Kidney capillary endothelial cell (primary cell): Measurements from ENCODE around the gene C1QTNF7.

Experiments
- DNase-seq: peaks from one replicate; pipeline ENCODE4 v3.0.0-alpha.2; 2018; ENCODE audit warnings: low spot score

The C1QTNF7 gene

DNA sequence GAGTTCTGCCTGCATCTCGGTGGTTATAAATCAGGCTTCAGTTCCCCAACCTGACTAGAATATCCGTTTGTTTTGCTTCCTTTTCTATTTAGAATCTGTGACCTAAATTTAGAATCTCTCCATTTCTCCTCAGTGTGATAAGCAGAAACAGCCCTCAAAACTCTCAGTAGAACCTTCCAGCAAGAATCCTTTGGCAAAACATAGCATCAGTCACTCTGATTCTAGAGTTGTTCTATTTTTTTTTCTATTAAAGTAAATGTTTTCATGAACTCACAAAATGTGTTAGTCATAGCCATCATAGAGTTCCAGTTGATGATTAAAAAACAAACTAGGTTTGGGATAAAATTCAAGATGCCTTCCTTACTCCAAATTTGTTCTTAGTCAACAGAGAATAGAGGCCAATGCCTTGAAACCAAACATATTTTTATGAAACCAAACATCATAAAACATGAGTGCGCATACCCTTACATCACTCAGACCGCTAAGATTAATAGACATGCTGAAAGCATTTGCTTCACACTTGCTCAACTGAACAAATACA, 13.2 kb upstream of the C1QTNF7 start:
- DNase-seq: no peak

DNA sequence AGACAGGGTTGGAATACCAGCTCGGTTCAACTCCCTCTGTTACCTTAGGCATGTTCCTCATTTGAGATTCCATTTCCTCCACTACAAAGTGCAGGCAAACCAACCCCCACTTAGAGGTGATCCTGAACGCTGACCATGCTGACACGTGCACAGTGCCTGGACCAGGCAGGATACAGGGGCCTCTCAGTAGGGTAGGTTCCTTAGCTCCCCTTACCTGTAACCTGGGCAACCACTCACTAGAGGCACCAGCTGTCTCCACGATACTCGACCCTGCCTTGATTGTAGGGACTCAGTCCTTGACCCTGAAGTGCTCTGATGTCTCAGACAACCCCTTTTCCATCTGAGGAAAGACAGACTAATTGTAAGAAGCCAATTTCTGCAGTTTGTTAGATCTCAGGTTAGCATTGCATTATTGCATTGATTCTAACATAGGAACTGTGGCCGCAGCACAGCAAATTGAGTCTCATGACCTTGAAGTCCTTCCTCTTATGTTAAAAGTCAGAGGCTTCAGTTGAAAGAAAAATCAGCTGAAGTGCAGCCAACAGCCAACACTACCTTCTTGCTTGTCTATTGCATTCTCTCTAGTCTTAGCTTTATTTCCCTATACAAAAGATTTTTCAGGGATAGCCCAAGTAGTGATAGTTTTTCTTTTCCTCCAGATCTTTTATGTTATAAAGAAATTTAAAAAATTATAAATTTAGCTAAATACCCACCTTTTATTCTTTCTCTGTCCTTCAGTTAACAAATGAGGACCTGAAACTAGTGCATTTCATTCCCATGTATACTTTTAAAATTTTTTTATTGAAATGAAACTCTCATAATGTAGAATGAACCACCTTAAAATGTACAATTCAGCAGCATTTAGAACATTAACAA, 11.2 kb upstream of the C1QTNF7 start:
- no peak for DNase-seq

GRCh38 chr4:15417233-15417660, 10.6 kb upstream of the C1QTNF7 start:
- no peak for DNase-seq

DNA sequence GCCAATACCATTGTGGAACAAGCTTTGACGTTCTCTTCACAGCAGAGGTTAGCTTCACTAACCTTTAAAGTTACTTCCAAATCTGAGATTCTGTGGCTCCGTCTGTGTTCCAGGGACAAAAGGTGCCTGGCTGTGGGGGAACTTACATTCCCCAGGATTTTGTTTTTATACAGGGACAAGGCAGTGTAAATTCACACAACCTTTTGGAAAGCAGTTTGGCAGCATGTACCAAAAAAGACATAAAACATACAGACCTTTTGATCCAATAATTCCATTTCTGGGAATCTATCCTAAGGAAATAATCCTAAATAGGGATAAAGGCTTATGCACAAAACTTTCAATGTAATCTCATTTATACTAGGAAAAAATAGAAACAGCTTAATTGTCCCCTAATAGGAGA, 8.9 kb upstream of the C1QTNF7 start:
- no peak for DNase-seq

- DNase-seq: no peak
Measured at GRCh38 chr4:15420642-15421041, 7.2 kb upstream of the C1QTNF7 start.

DNA sequence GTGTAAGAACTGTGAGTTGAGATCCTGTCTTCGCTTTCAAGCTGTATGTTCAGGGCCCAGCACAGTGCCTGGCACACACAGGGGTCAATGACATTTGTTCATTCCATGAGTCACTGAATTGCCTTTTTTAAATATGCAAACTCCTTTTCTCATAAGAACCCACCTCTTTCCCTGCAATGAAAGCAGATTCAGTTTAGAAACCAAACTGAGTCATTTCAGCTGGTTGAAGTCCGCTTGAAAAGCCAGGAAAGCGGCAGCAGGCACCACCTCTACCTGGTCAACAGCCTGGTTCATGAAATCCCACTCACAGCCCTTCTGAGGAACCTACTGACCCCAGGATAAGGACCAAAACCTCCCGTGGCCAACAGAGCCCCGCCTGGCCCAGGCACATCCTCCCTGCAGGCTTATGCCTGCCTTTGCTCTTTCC, 4.5 kb upstream of the C1QTNF7 start:
- no peak for DNase-seq

DNA sequence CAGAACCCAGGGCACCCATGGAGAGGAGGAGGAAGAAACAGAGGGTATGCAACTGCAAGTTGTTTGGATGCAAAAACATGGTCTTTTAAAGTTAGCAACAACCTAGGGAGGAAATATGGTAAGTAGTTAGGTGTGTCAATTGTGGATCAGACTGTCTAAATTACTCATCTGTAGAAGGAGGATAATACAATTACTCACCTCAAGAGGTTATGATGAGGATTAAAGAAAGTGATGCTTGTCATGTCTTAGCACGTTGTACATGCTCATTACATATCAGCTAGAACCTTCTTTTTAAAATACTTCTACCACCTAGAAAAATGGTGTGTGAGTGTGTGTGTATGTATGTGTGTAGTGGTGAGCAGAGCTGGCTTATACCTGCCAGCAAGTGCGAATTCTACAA, 2.3 kb upstream of the C1QTNF7 start:
- no peak for DNase-seq

- DNase-seq: no peak
Measured at GRCh38 chr4:15427161-15427560, 672 bp upstream of the C1QTNF7 start.

DNA sequence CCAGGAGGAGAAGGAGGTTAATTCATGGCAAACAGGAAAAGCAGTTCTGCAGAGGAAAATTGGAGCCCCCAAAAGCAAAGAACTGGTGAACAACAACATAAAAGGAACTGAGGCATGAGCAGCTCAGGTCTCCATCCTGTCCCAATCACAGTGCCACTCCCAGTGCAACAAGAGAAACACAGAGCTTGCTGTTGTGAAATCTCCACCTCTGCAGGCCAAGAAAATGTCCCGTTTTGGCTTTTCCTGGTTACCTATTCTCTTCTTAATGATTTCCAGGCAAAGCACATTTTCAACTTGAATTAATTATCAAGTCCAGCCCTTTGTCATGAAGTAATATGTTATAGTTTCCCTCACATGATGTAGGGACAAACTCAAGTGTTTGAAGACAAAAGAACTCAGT, 778 bp downstream of the C1QTNF7 start:
- DNase-seq: no peak

DNA sequence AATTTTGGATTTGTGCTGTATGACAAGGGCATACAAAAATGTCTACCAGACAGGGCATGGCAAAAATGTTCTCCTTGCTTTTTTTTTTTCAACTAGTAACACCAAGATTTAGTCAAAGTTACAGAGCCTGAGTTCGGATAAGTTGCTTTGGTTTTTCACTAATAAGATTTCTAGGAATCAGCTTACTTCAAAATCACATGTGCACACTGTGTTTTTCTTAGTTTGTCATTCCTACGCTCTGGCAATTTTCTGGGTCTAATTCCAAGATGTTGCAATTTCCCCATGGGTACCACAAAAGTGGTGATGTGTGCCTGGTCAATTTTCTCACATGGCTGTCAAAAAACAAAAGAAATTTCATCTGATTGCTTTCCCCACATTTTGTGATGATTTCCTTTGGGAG, 6.3 kb downstream of the C1QTNF7 start:
- DNase-seq: no peak

GRCh38 chr4:15434676-15435075, 6.8 kb downstream of the C1QTNF7 start:
- DNase-seq: no peak

- DNase-seq: no peak
Measured at GRCh38 chr4:15436513-15436912, 8.7 kb downstream of the C1QTNF7 start.

DNA sequence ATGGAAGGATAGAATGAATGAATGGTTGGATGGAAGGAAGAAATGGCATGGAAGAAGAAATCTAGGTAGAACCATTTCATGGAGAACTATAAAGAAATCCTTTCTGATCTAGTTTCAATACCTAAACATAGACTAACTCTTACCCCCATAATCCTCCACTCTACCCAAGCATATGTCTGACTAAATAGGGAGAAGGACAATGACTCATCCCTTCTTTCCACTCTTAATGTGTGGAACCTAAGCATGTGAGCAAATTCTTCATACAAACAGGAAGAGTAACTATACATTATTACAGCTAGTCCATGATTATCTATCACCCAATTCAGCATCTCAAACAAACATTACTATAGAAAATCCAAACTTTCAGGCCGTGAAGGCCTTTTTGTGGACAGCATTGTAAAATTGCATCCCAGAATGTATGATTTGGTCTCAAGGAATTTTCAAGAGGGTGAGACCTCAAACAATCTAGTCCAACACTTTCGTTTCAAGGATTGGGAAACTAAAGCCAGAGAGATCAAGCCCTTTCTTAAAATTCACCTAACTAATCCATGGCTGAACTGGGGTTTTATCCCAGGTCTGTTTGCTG, 11.2 kb downstream of the C1QTNF7 start:
- DNase-seq: no peak

DNA sequence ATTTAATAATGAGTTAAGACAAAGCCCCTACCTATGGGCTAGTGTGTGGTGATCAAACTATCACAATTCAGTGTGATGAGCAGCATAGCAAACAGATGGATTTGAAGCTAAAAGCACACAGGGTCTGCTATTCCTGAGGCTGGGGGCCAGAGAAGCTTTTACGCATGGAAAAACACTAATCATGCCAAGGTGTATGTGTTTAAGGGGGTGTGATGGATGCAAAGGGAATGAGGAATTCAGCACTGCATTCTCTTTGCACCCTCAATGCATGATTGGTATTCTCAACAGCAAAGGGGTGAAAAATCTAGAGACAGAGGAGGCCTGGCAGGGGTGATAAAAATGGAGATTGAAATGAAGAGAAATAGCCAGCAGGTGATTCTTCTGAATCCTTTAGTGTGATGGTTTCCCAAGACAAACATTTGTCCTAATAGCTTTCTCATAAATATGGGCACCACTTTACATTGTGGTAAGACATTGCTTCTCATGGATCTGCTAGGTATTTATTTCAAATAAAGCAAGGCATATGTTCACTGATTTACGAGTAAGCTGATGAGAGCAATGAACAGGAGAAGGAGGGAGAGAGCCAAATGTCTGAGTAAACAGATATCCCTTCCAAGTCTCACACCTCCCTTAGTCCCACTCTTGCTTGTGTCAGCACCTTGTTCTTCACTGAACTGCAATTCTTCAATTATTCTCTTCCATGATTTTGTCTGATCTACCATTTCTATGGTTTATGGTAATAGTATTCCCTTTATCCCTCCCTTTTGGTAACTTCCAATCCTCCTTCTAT, 15.7 kb downstream of the C1QTNF7 start:
- DNase-seq: no peak

GRCh38 chr4:15444276-15444675, 16.4 kb downstream of the C1QTNF7 start:
- DNase-seq: no peak

GRCh38 chr4:15444879-15445547, 17.2 kb downstream of the C1QTNF7 start:
- DNase-seq: no peak

DNA sequence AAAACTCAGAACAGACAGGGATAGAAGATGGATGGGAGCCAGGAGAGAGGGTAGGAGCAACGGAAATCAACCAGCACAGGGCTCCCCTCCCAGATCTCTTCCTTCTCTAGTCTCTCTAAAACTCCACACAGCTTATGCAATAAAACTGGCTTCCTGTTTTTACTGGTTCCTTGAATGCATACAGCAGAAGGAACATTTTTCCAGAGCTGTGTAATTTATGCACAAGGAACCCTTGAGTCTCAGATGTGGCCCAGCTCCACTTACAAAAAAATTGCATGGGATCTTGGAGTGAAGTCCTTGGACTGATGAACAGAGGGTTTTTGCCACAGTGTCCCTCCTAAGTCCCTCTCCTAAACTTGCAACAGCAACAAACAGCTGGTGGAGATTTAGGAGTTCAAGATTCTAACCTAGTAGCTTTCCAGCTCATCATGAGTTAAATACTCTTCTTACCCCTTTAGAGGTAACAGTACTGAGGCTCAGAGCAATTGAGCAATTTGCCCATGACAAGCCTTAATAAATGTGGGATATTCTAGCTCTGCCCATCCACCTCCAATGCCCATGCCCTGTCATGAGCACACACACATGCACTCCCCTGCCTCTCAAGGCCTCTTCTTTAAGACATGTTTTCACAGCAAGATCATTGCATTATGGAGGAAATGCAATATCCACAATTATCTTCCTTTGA, 23.5 kb downstream of the C1QTNF7 start:
- DNase-seq: no peak

DNA sequence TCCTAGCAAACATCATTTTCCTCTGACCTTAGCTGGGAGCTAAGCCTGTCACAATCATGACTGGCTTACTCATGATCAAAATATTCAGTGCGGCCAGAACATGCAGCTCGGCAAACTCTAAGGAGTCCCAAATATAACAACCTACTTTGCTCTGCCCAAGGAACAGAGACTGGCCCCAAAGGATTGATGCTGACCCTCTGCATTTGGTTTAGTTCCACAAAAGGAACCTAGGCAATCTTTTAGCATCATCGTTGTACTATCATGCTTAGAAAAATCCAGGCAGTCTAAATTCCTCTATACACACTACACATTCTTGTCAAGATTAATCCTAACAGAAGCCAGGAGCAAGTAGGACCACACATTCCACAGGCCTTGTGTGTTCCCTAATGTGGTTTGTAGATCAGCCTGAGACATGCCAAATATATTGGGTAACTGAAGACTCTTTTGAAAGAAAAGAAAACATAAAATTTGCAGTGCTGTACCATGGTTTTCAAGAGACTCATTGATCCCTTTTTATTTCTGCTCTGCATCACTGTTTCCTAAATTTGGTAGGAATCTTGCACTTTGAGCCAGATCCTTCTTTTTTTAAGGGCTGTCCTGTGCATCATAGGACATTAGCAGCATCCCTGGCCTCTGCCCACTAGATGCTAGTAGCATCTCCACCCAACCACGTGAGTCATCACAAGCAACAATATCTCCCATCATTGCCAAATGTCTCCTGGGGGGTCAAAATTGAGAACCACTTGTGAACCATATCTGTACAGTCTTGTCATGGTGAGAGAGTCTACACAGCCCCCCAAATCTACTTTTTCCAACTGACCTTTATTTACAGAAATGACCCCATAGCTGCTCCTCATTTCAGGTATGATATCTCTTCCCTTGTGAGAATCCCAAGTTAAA, 24.3 kb downstream of the C1QTNF7 start:
- DNase-seq: no peak

- DNase-seq: no peak
Measured at GRCh38 chr4:15455290-15455689, 27.5 kb downstream of the C1QTNF7 start.
